Duodenal mucosa (tissue), 2 donors: ENCODE measurements around the gene HMGXB4.

ENCODE experiments used
- H3K27ac ChIP-seq: one replicate; pipeline ENCODE4 v1.7.0; 2013; ENCODE audit warnings: low read depth, low read length
- H3K27me3 ChIP-seq, 2 donors: one replicate each; pipeline ENCODE4 v1.7.0; 2013; ENCODE audit warnings: low read length in 2 of 2, control low read depth in 1 of 2; ENCODE audit not compliant: insufficient read depth in 2 of 2, control insufficient read depth in 1 of 2
- H3K36me3 ChIP-seq, 2 donors: one replicate each; pipeline ENCODE4 v1.7.0; 2013; ENCODE audit warnings: low read length in 2 of 2, control low read depth in 1 of 2; ENCODE audit not compliant: insufficient read depth in 2 of 2, control insufficient read depth in 1 of 2
- H3K4me1 ChIP-seq, 2 donors: one replicate each; pipeline ENCODE4 v1.7.0; 2013; ENCODE audit warnings: low read length in 2 of 2, control low read depth in 1 of 2; ENCODE audit not compliant: insufficient read depth in 2 of 2, control insufficient read depth in 1 of 2
- H3K4me3 ChIP-seq, 2 donors: one replicate each; pipeline ENCODE4 v1.7.0; 2013; ENCODE audit warnings: low read length in 2 of 2, low read depth in 1 of 2
- H3K9ac ChIP-seq, 2 donors: one replicate each; pipeline ENCODE4 v1.7.0; 2013; ENCODE audit warnings: low read length in 2 of 2, low read depth in 1 of 2
- H3K9me3 ChIP-seq, 2 donors: one replicate each; pipeline ENCODE4 v1.7.0; 2013; ENCODE audit warnings: low read length in 2 of 2, control low read depth in 1 of 2; ENCODE audit not compliant: control insufficient read depth in 1 of 2

Gene HMGXB4

DNA sequence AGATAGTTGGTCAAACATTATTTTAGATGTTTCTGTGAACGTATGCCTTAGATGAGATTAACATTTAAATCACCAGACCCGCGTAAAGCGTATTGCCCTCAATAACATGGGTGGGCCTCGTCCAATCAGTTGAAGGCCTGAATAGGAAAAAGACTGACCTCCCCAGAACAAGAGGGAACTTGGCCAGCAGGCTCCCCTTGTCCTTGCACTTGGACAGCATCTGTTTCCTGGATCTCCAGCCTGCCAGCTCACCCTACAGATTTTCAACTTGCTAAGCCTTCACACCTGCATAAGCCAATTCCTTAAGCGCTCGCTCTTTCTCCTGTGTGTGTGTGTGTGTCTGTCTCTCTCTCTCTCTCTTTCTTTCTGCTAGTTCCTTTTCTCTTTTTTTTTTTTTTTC is 50.6 kb downstream of the HMGXB4 start:
- H3K36me3 ChIP-seq = peaks cover 0 to 8% of the 10 kb centered on the region in 2 donors
- no peak overlapping the region for H3K4me3 ChIP-seq
- no peak overlapping the region for H3K27ac ChIP-seq
- H3K9me3 ChIP-seq = peaks cover 0 to 4% of the 10 kb centered on the region in 2 donors
- peaks cover 30% of the 10 kb centered on the region in 2 donors for H3K4me1 ChIP-seq
- H3K9ac ChIP-seq = no peak overlapping the region
- H3K27me3 ChIP-seq = no peaks in the 10 kb centered on the region

DNA sequence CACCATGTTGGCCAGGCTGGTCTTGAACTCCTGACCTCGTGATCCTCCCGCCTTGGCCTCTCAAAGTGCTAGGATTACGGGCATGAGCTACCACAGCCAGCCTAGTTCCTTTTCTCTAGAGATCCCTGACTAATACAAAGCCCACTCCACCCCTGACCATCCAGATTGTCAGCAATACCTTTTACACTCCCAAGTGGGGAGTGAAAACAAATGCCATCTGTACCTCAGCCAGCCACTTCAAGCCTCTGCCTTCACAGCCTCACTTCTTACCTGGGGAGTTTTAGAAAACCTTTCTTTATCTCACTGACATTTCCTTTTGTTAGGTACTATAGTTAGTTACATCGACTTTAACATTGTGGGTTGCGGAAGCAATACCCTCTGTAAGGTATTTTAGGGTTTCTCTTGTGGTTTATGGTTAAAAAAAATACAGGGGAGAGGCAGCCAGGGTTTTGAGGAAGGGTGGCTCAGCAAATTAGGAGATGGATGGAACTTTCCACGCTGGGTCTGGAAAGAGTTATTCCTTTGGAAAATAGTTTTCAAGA is 51.3 kb downstream of the HMGXB4 start:
- no peaks in the 10 kb centered on the region for H3K27me3 ChIP-seq
- H3K36me3 ChIP-seq = peaks cover 0 to 8% of the 10 kb centered on the region in 2 donors
- no peak overlapping the region for H3K9ac ChIP-seq
- no peak overlapping the region for H3K4me3 ChIP-seq
- H3K4me1 ChIP-seq = peaks cover 36 to 37% of the 10 kb centered on the region in 2 donors
- no peak overlapping the region for H3K27ac ChIP-seq
- peaks cover 0 to 4% of the 10 kb centered on the region in 2 donors for H3K9me3 ChIP-seq

DNA sequence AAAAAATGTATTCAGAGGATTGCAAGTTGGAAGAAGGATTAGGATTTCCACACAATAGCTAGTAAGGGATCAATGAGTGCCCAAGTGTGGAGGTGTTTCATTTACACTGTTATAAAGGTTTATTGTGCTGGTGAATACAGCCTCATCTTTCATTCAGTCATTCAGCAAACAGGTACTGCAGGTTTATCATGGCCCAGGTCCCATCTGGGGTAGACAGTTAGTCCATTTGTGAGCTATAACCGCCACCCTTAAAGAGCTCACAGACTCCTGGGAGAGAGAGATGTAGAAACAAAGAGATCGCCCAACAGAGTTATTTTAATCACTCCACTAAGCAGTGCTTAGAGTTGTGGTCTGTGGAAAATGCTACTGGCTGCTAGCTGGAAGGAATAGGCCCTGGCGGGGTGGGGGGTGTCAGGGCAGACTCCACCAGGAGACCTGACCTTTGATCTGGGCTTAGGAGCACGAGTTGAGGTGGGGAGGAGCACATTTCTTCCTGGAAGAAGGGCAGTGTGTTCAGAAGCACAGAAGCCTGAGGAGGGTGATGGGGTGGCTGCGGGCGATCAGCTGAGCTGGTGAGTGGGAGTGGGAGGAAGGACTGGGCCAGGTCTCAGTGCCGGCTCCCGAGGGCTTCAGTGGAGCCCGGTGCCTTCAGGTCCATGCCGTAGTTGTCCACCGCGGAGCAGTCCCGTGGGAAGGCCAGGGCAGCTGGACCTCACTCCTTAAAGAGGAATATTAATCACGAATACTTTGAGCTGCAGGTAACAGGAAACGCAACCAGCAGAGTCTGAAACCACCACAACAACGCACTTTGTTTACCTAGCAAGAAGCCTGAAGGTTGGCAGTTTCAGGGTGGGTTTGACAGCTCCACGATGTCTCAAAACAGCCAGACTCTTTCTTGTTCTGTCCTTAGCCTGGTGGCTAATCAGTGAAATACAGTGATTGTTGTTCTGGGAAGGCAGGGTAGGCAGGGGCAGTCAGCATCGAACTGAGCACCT is 53.6 kb downstream of the HMGXB4 start:
- peak overlapping the region in 1 of 2 donors; percentile 30 for H3K9ac ChIP-seq
- H3K4me3 ChIP-seq = peak overlapping the region in 1 of 2 donors; percentile 41
- H3K9me3 ChIP-seq = peaks cover 0 to 4% of the 10 kb centered on the region in 2 donors
- H3K36me3 ChIP-seq = peaks cover 0 to 8% of the 10 kb centered on the region in 2 donors
- H3K27me3 ChIP-seq = no peaks in the 10 kb centered on the region
- peak overlapping the region; percentile 43 for H3K27ac ChIP-seq
- H3K4me1 ChIP-seq = peaks cover 57 to 58% of the 10 kb centered on the region in 2 donors

DNA sequence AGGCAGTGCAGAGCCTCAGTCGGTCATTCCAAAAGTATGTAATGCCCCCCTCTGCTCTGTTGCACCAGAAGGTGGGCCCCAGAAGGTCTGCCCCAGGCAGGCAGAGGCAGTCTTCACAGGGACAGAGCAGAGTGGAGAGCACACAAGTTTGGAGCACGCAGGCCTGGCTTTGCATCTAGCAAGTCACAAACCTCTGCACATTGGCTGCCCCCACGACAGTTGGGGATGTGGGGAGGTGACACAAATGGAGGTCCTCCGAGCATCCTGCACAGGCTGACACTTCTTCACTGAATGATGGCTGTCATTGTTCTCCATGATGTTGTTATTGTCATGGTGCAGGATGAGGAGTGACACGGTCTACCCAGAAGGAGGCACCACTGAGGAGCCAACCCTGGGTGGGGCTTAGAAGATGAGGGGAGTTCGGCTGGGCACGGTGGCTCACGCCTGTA is 54.3 kb downstream of the HMGXB4 start:
- H3K9ac ChIP-seq = no peak overlapping the region
- H3K9me3 ChIP-seq = peaks cover 0 to 4% of the 10 kb centered on the region in 2 donors
- H3K4me3 ChIP-seq = peak overlapping the region; percentile 10 to 41
- peaks cover 55 to 59% of the 10 kb centered on the region in 2 donors for H3K4me1 ChIP-seq
- H3K27me3 ChIP-seq = no peaks in the 10 kb centered on the region
- H3K36me3 ChIP-seq = peaks cover 0 to 4% of the 10 kb centered on the region in 2 donors
- peak overlapping the region; percentile 43 for H3K27ac ChIP-seq

DNA sequence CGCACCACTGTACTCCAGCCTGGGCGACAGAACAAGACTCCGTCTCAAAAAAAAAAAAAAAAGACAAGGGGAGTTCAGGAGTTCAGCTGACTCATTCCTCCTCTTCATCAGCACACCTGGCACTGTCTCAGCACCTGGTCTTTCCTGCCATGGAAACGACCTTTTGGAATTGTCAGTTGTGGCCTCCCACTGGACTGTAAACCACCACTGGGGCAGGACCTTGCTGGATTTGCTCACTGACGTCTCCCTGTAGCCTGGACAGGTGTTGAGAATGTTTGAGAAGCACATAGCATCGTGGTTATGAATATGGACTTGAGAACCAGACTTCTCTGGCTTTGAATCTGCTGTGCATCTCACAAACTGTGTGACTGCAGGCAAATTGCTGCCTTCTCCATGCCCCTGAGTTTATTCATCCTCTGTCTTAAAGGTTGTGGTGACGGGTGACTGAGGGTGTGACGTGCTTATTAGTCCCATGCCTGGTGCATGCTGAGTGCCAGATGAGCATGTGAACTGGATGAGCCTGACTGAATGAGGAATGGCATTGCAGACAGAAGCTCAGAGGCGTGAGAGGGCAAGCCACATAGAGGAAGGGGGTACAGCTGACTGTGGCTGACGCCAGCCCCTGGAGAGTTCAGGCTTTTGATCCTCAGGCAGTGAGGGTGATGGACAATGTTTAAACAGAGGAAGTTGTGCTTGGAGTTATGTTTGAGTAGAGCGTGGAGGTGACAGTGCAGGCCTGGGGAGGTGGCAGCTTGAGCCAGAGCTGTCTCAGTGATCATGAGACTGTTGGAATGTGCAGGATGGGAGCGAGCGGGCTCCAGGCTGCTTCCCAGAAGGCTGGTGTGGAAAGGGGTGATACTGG is 55.1 kb downstream of the HMGXB4 start:
- Histone ChIP-seq H3K27ac (peak overlapping the region; percentile 71), H3K9me3 (peaks cover 0 to 4% of the 10 kb centered on the region in 2 donors), H3K4me1 (peaks cover 53 to 57% of the 10 kb centered on the region in 2 donors), H3K9ac (peak overlapping the region; percentile 40 to 43), H3K4me3 (no peak overlapping the region), H3K36me3 (peaks cover 0 to 5% of the 10 kb centered on the region in 2 donors), H3K27me3 (no peaks in the 10 kb centered on the region)

DNA sequence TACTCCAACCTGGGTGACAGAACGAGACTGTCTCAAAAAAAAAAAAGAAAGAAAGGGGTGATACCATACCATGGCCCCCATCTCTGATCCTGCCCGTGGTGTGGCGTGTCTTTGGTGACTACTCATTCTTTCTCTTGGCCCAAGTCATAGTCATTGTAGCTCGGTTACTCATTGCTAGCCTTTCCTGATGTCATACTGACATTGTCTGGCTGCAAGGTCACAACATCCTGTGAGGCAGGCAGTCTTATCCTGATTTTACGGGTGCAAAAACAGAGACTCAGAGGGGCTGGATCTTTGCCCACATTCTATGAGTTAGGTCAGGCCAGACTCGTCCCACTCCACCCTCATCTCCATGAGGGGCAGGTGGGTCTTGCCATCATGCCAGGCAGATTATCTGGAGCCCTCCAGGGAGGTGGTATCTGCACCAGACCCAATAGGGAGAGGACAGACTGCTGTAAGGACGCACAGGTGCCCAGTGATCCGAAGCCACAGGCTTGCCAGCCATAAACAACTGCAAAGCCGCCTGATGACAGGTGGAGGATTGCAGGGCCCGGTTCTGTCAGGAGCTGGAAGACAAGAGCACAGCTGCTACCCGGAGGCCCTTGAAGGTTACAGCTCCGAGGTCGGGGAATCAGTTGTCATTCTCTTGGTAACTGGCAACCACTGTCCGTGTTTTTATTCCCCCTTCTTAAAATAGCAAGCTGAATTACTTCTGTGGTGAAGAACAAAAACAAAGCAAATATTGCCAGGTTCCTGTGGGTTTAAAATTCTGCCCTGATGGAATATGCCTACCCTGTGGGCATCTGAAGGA is 56.2 kb downstream of the HMGXB4 start:
- Histone ChIP-seq H3K27ac (no peak overlapping the region), H3K4me1 (peaks cover 53 to 57% of the 10 kb centered on the region in 2 donors), H3K27me3 (no peaks in the 10 kb centered on the region), H3K36me3 (peaks cover 8 to 16% of the 10 kb centered on the region in 2 donors), H3K9me3 (peaks cover 0 to 4% of the 10 kb centered on the region in 2 donors), H3K9ac (peak overlapping the region; percentile 34 to 47), H3K4me3 (no peak overlapping the region)

DNA sequence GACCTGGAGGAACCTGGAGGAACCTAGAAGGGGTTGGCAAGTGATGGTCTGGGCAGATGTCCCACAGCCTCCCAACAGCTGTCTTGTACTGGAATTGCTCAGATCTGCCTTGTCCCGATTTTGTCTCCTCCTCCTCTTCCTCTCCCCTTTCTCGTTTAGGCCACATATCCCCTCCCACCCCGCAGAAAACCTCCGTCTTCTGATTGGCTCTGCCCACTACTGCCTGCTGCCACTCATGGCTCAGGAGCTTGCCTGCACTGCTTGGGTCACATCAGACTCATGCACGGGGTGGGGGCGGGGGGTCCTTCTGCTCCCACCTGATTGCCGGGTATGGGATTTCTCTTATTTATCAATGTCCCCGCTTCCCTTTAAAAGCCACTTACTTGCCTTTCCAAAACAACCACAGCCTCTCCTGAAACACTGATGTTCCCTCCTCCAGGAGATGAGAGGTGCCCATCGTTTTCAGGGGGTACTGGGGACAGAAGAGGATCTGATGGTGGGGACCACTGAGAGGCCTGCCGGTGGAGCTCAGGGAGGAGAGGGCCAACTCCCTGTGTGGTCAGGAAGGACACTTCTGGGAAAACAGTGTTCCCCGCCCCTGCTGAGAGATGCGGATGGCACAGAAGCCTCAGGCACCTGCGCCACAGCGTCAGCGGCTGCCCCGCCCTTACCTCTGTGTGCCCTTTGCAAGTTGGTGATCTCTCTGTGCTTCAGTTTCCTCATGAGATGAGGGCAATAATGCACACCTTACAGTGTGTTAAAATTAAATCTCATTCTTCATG is 57.1 kb downstream of the HMGXB4 start:
- H3K36me3 ChIP-seq = peaks cover 11 to 24% of the 10 kb centered on the region in 2 donors
- peak overlapping the region in 1 of 2 donors; percentile 14 for H3K9ac ChIP-seq
- H3K4me1 ChIP-seq = peaks cover 53 to 57% of the 10 kb centered on the region in 2 donors
- H3K4me3 ChIP-seq = no peak overlapping the region
- peaks cover 0 to 4% of the 10 kb centered on the region in 2 donors for H3K9me3 ChIP-seq
- H3K27ac ChIP-seq = no peak overlapping the region
- H3K27me3 ChIP-seq = no peaks in the 10 kb centered on the region

DNA sequence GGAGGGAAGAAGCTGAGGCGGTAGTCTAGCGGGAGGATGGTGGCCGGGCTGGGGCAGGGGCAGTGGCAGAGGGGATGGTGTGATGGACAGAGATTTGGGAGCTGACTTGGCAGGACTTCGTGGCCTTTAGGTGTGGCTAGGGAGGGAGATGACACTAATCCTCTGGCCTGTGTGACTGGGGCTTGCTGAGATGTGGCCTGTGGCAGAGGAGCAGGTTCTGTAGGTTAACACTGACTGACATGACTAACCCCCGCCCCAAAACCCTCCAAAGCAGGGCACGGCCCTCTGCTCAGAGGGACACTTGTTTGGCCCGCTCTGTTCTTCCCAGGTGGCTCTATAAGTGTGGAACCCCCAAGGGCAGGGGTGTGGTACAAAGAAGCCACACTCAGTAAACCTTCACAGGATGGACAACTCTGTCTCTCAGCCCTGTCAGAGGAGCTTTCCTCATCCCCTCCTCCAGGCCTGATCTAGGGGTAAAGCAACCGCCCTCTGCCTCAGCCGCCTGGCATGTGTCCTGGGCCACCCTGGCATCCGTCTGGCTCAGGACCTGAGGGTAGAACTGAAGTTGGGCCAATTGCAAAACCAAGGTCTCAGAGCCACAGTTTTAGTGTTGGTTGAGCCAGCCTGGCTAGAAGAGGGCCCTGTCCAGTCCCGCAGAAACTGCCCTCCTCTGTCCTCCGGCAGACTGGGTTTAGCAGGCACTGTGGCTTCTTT is 58.0 kb downstream of the HMGXB4 start:
- peaks cover 0 to 4% of the 10 kb centered on the region in 2 donors for H3K9me3 ChIP-seq
- H3K27me3 ChIP-seq = no peaks in the 10 kb centered on the region
- peaks cover 52% of the 10 kb centered on the region in 2 donors for H3K4me1 ChIP-seq
- peaks cover 11 to 33% of the 10 kb centered on the region in 2 donors for H3K36me3 ChIP-seq
- H3K4me3 ChIP-seq = no peak overlapping the region
- no peak overlapping the region for H3K27ac ChIP-seq
- no peak overlapping the region for H3K9ac ChIP-seq
